ENCODE data around the gene TMEM240.

DNA sequence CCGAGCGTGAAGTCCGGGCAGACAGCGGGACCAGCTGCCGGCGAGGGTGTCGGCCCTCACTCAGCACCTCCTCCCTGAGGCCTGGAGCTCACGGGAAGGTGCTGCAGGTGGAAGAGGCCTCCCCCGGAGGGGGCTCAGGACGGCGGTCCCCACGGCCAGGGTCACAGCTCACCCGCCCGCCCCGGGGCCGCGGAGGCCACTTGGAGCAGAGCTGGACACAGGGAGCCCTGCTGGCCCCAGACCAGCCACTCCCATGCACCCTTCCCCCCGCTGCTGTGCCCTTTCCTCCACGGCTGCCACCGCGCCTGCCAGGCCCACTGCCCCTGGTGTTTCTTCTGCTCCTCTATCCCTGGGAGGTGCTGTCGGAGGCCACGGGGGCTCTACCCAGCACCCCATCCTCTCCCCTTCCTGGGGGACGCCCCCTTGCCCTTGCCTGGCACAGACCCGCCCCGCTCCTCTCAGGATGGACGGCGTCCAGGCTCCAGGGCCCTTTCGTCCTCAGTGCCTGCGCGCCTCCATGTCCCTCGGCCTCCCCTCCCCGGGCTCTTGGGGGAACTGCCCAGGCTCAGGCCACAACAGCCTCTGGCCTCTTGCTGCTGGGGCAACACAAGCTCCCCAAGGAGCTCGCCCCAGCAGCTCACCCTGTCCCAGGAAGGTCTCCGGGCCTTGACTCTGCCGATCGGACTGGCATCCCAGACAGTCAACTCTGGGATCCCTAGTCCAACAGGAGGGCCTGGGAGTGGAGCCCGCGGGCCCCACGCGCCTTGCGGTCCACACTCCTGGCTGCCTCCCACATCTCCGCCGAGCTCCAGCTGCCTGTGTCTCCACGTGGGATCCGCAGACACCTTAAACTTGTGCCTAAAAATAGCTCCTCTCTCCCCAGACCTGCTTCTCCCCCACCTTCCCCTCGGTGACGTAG, 4.1 kb downstream of the TMEM240 start:
- no peak for TF ChIP-seq POLR2A (IDR thresholded peaks at IDR 0.05; ENCODE audit: low read depth, low read length)
- TF ChIP-seq, protein P1, sequence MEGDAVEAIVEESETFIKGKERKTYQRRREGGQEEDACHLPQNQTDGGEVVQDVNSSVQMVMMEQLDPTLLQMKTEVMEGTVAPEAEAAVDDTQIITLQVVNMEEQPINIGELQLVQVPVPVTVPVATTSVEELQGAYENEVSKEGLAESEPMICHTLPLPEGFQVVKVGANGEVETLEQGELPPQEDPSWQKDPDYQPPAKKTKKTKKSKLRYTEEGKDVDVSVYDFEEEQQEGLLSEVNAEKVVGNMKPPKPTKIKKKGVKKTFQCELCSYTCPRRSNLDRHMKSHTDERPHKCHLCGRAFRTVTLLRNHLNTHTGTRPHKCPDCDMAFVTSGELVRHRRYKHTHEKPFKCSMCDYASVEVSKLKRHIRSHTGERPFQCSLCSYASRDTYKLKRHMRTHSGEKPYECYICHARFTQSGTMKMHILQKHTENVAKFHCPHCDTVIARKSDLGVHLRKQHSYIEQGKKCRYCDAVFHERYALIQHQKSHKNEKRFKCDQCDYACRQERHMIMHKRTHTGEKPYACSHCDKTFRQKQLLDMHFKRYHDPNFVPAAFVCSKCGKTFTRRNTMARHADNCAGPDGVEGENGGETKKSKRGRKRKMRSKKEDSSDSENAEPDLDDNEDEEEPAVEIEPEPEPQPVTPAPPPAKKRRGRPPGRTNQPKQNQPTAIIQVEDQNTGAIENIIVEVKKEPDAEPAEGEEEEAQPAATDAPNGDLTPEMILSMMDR (IDR thresholded peaks at IDR 0.05; ENCODE audit: extremely low read depth in 1 of 2, insufficient read depth in 1 of 2, low read depth in 1 of 2, low read length in 2 of 2): no peak
- no peak for TF ChIP-seq EZH2 (IDR thresholded peaks at IDR 0.05; ENCODE audit: borderline replicate concordance, low read depth, low read length, severe bottlenecking)
- TF ChIP-seq, protein P2, sequence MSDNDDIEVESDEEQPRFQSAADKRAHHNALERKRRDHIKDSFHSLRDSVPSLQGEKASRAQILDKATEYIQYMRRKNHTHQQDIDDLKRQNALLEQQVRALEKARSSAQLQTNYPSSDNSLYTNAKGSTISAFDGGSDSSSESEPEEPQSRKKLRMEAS (IDR thresholded peaks at IDR 0.05; ENCODE audit: insufficient read depth, insufficient read length): no peak
- no peak for TF ChIP-seq GATA2 (IDR thresholded peaks at IDR 0.05; ENCODE audit: insufficient read depth, insufficient read length, low read depth, low read length)
- no peak for TF ChIP-seq FOS (IDR thresholded peaks at IDR 0.05; ENCODE audit: borderline replicate concordance, insufficient read depth, low read length)
